ENCODE measurements around the gene PCGF1. TPM values are rescaled to one million over a fixed set of nuclear protein-coding genes. Genes with fewer than 3 reads are reported as not detected.
A peak's percentile ranks its signal among the peaks of the same experiment; 100 is the strongest.

The PCGF1 gene
- total RNA-seq, 1 donor from 2014 or later, result 6.8 TPM

DNA sequence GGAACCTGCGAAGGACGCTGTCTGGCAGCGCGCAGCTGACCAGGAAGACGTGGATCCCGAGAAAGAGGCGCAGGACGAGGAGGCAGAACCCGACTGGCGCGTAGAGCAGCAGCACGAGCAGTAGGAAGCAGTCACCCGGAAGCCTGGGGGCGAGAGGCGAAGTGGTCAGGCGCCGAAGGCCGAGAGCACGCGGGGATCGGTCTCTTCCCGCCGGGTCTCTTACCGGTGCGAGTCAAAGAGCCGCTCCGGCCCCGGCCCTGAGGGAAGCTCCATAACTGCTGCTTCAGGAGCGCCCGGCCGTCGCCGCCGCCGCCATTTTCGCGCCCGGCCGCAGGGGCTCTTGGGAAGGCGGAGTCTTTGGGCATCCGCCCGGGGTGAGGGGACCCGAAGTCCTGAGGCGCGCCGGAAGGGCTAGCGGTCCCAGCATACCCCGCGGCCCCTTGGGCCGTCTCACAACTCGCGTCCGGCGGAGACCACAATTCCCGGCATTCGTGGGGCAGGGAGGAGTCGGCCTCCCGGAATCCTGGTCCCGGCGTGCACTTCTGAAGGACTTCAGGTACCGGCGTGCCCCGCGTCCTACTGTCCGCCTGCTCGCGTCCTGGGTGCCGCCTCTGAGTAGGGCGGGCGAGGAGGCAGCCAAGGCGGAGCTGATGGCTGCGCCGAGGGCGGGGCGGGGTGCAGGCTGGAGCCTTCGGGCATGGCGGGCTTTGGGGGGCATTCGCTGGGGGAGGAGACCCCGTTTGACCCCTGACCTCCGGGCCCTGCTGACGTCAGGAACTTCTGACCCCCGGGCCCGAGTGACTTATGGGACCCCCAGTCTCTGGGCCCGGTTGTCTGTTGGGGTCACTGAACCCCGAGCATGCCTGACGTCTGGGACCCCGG lies 22.1 kb upstream of the PCGF1 start, which contains the start of the genes AUP1 and HTRA2:
Gene AUP1 (minus strand): TSS at position 350 of the 882 bp plus-strand sequence. CDS start 77 bp downstream, at position 273.
Gene HTRA2 (plus strand): TSS at position 577 of the 882 bp plus-strand sequence. CDS start 74 bp downstream, at position 651.
- Histone ChIP-seq H3K27me3 (ENCODE audit: control insufficient read depth in 3 of 3, insufficient read depth in 3 of 3, low read length in 3 of 3) (no peaks in the 10 kb centered on the region), H3K4me1 (ENCODE audit: control insufficient read depth in 3 of 3, insufficient read depth in 3 of 3, low read length in 3 of 3) (peaks cover 25 to 31% (median 29%) of the 10 kb centered on the region in 3 donors), H3K9me3 (ENCODE audit: control insufficient read depth in 3 of 3, low read length in 3 of 3) (no peaks in the 10 kb centered on the region), H3K27ac (ENCODE audit: low read depth, low read length) (peak within 1 kb of the TSS; percentile 82), H3K4me3 (ENCODE audit: low read length in 3 of 3) (peak within 1 kb of the TSS; percentile 93 to 99 (median 99)), H3K36me3 (ENCODE audit: control insufficient read depth in 3 of 3, insufficient read depth in 3 of 3, low read length in 3 of 3) (peaks cover 50 to 64% (median 52%) of the 10 kb centered on the region in 3 donors), H3K9ac (ENCODE audit: low read depth in 1 of 3, low read length in 3 of 3) (peak within 1 kb of the TSS; percentile 89 to 100 (median 100))

DNA sequence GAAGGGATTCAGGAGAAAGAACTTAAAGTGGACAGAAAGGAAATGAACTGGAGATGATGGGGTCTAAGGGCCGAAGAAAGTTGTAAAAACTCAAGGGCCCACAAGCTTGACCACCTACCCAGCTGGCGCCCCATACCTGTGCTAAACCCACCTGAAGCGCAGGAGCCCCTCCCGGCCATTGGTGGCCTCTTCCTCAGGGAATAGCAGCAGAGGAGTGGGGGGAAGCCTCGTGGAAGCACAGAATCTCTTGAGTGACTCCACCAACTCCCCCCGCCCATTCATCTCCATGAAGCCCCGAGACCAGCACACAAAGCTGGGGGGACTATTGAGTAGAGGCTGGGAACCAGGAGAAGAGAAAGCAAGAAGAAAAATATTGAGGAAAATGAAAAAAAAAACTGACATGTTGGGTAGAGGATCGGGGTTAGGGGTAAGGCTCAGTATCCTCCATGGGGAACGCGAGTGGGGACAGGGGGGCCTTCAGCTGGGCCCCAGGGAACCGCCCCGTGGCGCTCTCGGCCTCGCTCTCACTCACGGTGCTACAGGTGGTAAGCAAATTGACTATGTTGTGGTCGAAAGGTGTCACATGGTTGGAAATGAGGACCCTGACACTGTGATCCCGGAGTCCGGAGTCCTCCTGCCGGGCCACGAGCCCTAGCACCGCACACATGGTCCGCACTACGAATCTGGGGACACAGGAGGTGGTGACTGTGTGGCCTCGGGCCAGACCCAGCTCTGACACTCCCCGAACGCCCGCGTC lies 21.3 kb upstream of the PCGF1 start:
- H3K4me3 ChIP-seq (ENCODE audit: low read length in 3 of 3), result peak overlapping the region; percentile 93 to 99 (median 99)
- no peaks in the 10 kb centered on the region for H3K9me3 ChIP-seq (ENCODE audit: control insufficient read depth in 3 of 3, low read length in 3 of 3)
- H3K36me3 ChIP-seq (ENCODE audit: control insufficient read depth in 3 of 3, insufficient read depth in 3 of 3, low read length in 3 of 3), result peaks cover 48 to 61% (median 50%) of the 10 kb centered on the region in 3 donors
- H3K9ac ChIP-seq (ENCODE audit: low read depth in 1 of 3, low read length in 3 of 3), result peak overlapping the region; percentile 89 to 100 (median 100)
- H3K4me1 ChIP-seq (ENCODE audit: control insufficient read depth in 3 of 3, insufficient read depth in 3 of 3, low read length in 3 of 3), result peaks cover 25 to 31% (median 29%) of the 10 kb centered on the region in 3 donors
- no peaks in the 10 kb centered on the region for H3K27me3 ChIP-seq (ENCODE audit: control insufficient read depth in 3 of 3, insufficient read depth in 3 of 3, low read length in 3 of 3)
- peak overlapping the region; percentile 82 for H3K27ac ChIP-seq (ENCODE audit: low read depth, low read length)

- H3K9ac ChIP-seq (ENCODE audit: low read depth in 1 of 3, low read length in 3 of 3), result no peak overlapping the region
- H3K36me3 ChIP-seq (ENCODE audit: control insufficient read depth in 3 of 3, insufficient read depth in 3 of 3, low read length in 3 of 3), result peaks cover 39 to 52% (median 40%) of the 10 kb centered on the region in 3 donors
- peaks cover 25 to 31% (median 29%) of the 10 kb centered on the region in 3 donors for H3K4me1 ChIP-seq (ENCODE audit: control insufficient read depth in 3 of 3, insufficient read depth in 3 of 3, low read length in 3 of 3)
- no peaks in the 10 kb centered on the region for H3K27me3 ChIP-seq (ENCODE audit: control insufficient read depth in 3 of 3, insufficient read depth in 3 of 3, low read length in 3 of 3)
- H3K9me3 ChIP-seq (ENCODE audit: control insufficient read depth in 3 of 3, low read length in 3 of 3), result no peaks in the 10 kb centered on the region
- no peak overlapping the region for H3K27ac ChIP-seq (ENCODE audit: low read depth, low read length)
- H3K4me3 ChIP-seq (ENCODE audit: low read length in 3 of 3), result peak overlapping the region in 1 of 3 donors; percentile 93
Observed at GRCh38 chr2:74527741-74528140, 20.2 kb upstream of the PCGF1 start.

DNA sequence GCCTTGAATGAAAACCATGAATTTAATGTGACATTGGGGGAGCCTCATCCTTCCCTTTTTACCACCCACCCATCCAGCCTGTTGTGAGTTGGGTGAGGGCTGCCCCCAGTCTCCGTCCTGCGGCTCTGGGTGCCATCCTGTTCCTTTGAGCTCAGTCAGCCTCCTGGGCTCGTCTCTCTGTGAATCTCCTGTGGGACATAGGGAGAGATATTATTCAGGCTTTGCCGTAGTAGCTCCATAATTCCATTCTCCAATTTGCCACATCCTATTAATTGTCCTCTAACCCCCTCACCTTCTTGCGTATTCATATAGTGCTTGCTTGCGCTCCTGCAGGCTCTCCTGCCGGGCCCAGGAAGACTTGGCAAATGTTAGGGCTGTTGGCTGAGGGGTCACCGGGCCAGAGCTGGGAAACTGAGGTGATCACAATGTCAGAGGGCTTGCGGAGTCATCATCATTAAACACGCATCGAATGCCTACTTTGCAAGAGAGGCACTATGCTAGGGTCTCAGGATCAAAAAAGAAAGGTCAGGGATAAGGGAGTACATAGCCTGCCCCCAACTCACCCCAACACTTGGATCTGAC lies 19.2 kb upstream of the PCGF1 start:
- Histone ChIP-seq H3K27ac (ENCODE audit: low read depth, low read length) (no peak overlapping the region), H3K27me3 (ENCODE audit: control insufficient read depth in 3 of 3, insufficient read depth in 3 of 3, low read length in 3 of 3) (peaks cover 0 to 3% (median 0%) of the 10 kb centered on the region in 3 donors), H3K9ac (ENCODE audit: low read depth in 1 of 3, low read length in 3 of 3) (no peak overlapping the region), H3K4me3 (ENCODE audit: low read length in 3 of 3) (no peak overlapping the region), H3K4me1 (ENCODE audit: control insufficient read depth in 3 of 3, insufficient read depth in 3 of 3, low read length in 3 of 3) (peaks cover 25 to 31% (median 29%) of the 10 kb centered on the region in 3 donors), H3K9me3 (ENCODE audit: control insufficient read depth in 3 of 3, low read length in 3 of 3) (no peaks in the 10 kb centered on the region), H3K36me3 (ENCODE audit: control insufficient read depth in 3 of 3, insufficient read depth in 3 of 3, low read length in 3 of 3) (peaks cover 30 to 45% (median 36%) of the 10 kb centered on the region in 3 donors)

GRCh38 chr2:74525717-74526648 lies 18.5 kb upstream of the PCGF1 start, which contains the start of gene DQX1:
Gene DQX1 (minus strand): TSS chr2:74526231. CDS start chr2:74525729, 502 bp downstream.
- Histone ChIP-seq H3K36me3 (ENCODE audit: control insufficient read depth in 3 of 3, insufficient read depth in 3 of 3, low read length in 3 of 3) (peaks cover 28 to 39% (median 32%) of the 10 kb centered on the region in 3 donors), H3K4me3 (ENCODE audit: low read length in 3 of 3) (no peak within 1 kb of the TSS), H3K9me3 (ENCODE audit: control insufficient read depth in 3 of 3, low read length in 3 of 3) (no peaks in the 10 kb centered on the region), H3K27ac (ENCODE audit: low read depth, low read length) (no peak within 1 kb of the TSS), H3K9ac (ENCODE audit: low read depth in 1 of 3, low read length in 3 of 3) (no peak within 1 kb of the TSS), H3K4me1 (ENCODE audit: control insufficient read depth in 3 of 3, insufficient read depth in 3 of 3, low read length in 3 of 3) (peaks cover 19 to 24% (median 23%) of the 10 kb centered on the region in 3 donors), H3K27me3 (ENCODE audit: control insufficient read depth in 3 of 3, insufficient read depth in 3 of 3, low read length in 3 of 3) (peaks cover 0 to 4% (median 0%) of the 10 kb centered on the region in 3 donors)

- Histone ChIP-seq H3K27ac (ENCODE audit: low read depth, low read length) (no peak overlapping the region), H3K27me3 (ENCODE audit: control insufficient read depth in 3 of 3, insufficient read depth in 3 of 3, low read length in 3 of 3) (peaks cover 7 to 8% (median 8%) of the 10 kb centered on the region in 3 donors), H3K9me3 (ENCODE audit: control insufficient read depth in 3 of 3, low read length in 3 of 3) (no peaks in the 10 kb centered on the region), H3K9ac (ENCODE audit: low read depth in 1 of 3, low read length in 3 of 3) (no peak overlapping the region), H3K36me3 (ENCODE audit: control insufficient read depth in 3 of 3, insufficient read depth in 3 of 3, low read length in 3 of 3) (peaks cover 28 to 35% (median 30%) of the 10 kb centered on the region in 3 donors), H3K4me3 (ENCODE audit: low read length in 3 of 3) (no peak overlapping the region), H3K4me1 (ENCODE audit: control insufficient read depth in 3 of 3, insufficient read depth in 3 of 3, low read length in 3 of 3) (peaks cover 13 to 17% (median 17%) of the 10 kb centered on the region in 3 donors)
Observed at GRCh38 chr2:74524955-74525716, 17.6 kb upstream of the PCGF1 start.

DNA sequence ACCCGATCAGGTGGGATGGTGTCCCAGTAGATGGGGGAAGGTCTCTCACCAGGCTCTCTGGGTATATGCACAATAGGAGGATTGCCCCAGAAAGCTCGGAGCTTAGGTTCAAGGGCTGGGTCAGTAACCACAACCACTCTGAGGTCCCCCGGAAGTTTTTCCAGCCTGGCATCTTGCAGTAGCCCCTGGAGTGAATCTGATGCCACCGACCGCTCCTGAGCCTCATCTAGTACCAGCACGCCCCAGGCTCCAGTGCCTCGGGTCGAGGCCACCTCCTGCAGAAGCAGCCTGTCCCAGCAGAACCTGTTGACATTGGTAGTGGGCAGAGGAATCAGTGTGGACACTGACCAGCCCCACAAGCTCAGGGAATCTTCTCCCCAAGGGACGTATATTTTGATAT lies 16.5 kb upstream of the PCGF1 start:
- Histone ChIP-seq H3K36me3 (ENCODE audit: control insufficient read depth in 3 of 3, insufficient read depth in 3 of 3, low read length in 3 of 3) (peaks cover 28 to 35% (median 30%) of the 10 kb centered on the region in 3 donors), H3K27me3 (ENCODE audit: control insufficient read depth in 3 of 3, insufficient read depth in 3 of 3, low read length in 3 of 3) (peaks cover 18 to 19% (median 18%) of the 10 kb centered on the region in 3 donors), H3K9ac (ENCODE audit: low read depth in 1 of 3, low read length in 3 of 3) (no peak overlapping the region), H3K4me3 (ENCODE audit: low read length in 3 of 3) (no peak overlapping the region), H3K27ac (ENCODE audit: low read depth, low read length) (no peak overlapping the region), H3K4me1 (ENCODE audit: control insufficient read depth in 3 of 3, insufficient read depth in 3 of 3, low read length in 3 of 3) (peaks cover 11 to 15% (median 14%) of the 10 kb centered on the region in 3 donors), H3K9me3 (ENCODE audit: control insufficient read depth in 3 of 3, low read length in 3 of 3) (no peaks in the 10 kb centered on the region)

- H3K27me3 ChIP-seq (ENCODE audit: control insufficient read depth in 3 of 3, insufficient read depth in 3 of 3, low read length in 3 of 3), result peaks cover 33 to 34% (median 33%) of the 10 kb centered on the region in 3 donors
- H3K4me1 ChIP-seq (ENCODE audit: control insufficient read depth in 3 of 3, insufficient read depth in 3 of 3, low read length in 3 of 3), result no peaks in the 10 kb centered on the region
- no peak overlapping the region for H3K4me3 ChIP-seq (ENCODE audit: low read length in 3 of 3)
- no peaks in the 10 kb centered on the region for H3K9me3 ChIP-seq (ENCODE audit: control insufficient read depth in 3 of 3, low read length in 3 of 3)
- H3K27ac ChIP-seq (ENCODE audit: low read depth, low read length), result no peak overlapping the region
- H3K9ac ChIP-seq (ENCODE audit: low read depth in 1 of 3, low read length in 3 of 3), result no peak overlapping the region
- H3K36me3 ChIP-seq (ENCODE audit: control insufficient read depth in 3 of 3, insufficient read depth in 3 of 3, low read length in 3 of 3), result peaks cover 18 to 21% (median 20%) of the 10 kb centered on the region in 3 donors
Observed at GRCh38 chr2:74522516-74522915, 15.0 kb upstream of the PCGF1 start.

Measured in skeletal muscle tissue (tissue), 4 donors.